GM21825 (cell line): Measurements from ENCODE around the gene SRSF11.
A peak's percentile ranks its signal among the peaks of the same experiment; 100 is the strongest.
"Not testable (repeated sequence)": the region's sequence is repeated elsewhere in the genome, so short reads cannot be mapped to it uniquely, and the experiment has no call there.

ENCODE experiments used
- ATAC-seq: cut with Tn5 transposase; IDR thresholded peaks from one replicate; pipeline ENCODE4 v1.9.1; 2021; ENCODE audit warnings: mild to moderate bottlenecking, moderate library complexity; ENCODE audit not compliant: unreplicated experiment

The SRSF11 gene, protein sequence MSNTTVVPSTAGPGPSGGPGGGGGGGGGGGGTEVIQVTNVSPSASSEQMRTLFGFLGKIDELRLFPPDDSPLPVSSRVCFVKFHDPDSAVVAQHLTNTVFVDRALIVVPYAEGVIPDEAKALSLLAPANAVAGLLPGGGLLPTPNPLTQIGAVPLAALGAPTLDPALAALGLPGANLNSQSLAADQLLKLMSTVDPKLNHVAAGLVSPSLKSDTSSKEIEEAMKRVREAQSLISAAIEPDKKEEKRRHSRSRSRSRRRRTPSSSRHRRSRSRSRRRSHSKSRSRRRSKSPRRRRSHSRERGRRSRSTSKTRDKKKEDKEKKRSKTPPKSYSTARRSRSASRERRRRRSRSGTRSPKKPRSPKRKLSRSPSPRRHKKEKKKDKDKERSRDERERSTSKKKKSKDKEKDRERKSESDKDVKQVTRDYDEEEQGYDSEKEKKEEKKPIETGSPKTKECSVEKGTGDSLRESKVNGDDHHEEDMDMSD

DNA sequence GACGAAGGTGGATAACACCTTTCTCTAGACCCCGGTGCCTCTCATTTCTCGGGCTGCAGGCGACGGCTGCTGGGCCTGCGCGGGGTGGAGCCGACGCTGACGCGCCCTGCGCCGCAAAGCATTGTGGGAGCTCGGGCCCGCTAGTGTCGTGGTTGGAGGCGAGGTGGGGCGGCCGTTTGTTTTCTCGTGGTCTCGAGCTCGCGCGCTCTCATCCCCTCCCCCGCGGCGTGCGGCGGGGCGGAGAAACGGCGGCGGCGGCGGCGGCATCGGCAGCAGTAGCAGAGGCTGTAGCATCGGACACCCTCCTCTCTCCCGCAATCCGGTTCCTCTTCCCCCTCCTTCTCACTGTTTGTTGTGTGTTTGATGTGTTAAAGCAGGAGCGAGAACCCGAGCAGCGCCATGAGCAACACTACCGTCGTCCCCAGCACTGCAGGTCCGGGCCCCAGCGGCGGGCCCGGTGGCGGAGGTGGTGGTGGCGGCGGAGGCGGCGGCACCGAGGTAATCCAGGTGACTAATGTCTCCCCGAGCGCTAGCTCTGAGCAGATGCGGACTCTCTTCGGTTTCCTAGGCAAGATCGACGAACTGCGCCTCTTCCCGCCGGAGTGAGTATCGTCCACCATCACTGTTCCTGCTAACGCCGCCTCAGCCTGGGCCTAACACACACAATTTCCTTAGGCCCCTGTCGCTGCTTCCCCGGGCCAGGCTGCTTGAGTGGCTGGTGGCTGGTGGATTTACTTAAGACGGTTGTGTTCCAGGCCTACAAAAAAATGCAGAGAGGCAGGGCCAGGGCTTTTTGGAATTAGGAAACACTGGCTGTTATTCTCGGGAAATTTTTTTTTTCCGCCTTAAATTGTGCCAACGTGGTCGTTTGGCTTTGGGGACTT, at the start of gene SRSF11:
Gene SRSF11 (plus strand): TSS at position 143 of the 884 bp plus-strand sequence. CDS start 257 bp downstream, at position 400.
- peak; percentile 95 for ATAC-seq

DNA sequence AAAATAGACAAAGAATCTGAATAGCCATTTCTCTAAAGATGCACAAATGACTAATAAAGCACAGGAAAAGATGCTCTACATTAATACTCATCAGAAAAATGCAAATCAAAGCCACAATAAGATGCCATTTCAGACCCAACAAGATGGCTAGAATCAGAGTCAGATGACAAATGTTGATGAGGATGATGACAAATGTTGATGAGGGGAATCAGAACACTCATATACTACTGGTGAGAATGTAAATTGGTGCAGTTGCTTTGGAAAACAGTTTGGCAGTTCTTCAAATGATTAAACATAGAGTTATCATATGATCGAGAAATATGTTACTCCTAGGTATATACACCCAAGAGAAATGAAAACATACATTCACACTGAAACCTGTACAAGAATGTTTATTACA, 49.7 kb upstream of the SRSF11 start:
- ATAC-seq, result no peak

DNA sequence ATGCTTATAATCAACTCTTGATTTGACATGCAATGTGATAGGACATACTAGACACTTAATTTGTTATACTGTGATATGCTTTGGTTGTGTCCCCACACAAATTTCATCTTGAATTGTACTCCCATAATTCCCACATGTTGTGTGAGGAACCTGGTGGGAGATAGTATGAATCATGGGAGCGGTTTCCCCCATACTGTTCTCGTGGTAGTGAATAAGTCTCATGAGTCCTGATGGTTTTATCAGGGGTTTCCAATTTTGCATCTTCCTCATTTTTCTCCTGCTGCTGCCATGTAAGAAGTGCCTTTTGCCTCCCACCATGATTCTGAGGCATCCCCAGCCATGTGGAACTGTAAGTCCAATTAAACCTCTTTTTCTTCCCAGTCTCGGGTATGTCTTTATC, 36.0 kb upstream of the SRSF11 start:
- ATAC-seq, result not testable (repeated sequence)

DNA sequence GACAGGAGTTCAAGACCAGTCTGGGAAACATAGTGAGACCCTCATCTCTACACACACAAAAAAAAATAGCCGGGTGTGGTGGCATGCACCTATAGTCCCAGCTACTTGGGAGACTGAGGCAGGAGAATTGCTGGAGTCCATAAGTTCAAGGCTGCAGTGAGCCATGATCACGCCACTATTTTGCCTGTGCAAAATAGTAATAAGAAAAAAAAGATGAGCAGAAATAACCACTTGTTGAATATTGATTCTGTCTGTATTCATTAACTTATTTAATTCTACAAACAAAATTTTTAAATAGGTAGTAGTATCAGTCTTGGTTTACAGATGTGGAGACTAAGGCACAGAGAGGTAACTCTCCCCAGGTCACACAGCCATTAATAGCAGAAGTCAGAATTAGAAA, 32.7 kb upstream of the SRSF11 start:
- no peak for ATAC-seq

DNA sequence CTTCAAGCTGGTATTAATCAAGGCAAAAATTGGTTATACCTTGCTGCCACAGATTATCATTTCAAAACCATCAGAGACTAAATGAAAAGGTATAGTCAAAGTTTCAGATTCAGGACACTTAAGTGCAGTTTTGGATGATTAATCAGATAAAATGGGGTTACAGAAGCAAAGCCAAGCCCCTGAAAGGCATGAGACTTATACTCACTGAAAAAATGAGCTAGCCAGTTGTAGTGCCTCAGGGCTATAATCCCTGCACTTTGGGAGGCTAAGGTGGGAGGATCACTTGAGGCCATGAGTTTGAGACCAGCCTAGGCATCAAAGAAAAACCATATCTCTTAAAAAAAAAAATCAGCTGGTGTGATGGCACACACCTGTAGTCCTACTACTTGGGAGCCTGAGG, 31.0 kb upstream of the SRSF11 start:
- ATAC-seq, result no peak

DNA sequence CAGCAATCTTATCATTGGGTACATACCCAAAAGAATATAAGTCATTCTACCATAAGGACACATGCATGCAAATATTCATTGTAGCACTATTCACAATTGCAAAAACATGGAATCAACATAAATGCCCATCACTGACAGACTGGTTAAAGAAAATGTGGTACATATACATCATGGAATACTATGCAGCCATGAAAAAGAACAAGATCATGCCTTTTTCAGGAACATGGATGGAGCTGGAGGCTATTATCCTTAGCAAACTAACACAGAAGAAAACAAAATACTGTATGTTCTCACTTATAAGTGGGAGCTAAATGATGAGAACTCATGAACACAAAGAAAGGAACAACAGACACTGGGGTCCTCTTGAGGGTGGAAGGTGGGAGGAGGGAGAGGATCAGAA, 28.7 kb upstream of the SRSF11 start:
- ATAC-seq, result not testable (repeated sequence)

DNA sequence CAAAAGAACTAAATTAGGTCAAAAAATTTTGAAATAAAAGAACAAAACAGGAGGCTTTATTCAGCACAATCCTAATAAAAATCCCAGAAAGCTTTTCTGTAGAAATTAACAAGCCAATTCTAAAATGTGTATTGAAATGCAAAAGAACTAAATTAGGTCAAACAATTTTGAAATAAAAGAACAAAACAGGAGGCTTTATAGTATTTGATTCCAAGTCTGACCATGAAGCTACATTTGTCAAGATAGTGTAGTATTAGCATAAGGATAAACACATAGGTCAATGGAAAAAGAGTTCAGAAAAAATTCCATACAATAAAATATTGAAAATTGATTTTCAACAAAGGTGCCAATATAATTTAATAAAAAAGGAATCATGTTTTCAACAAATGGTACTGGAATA, 26.6 kb upstream of the SRSF11 start:
- no peak for ATAC-seq

DNA sequence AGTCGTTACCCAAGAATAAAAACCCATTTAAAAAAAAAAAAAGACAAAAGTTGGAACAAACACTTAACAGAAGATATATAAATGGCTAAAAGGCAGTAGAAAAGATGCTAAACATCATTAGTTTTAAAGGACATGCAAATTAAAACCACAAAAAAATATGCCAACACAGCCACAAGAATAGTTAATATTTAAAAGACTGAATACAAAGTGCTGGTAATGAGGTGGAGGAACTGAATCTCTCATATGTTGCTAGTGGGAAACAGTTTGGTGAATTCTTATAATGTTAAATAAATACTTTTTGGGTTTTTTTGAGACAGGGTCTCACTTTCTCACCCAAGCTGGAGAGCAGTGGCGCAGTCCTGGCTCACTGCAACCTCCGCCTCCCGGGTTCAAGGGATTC, 25.8 kb upstream of the SRSF11 start:
- peak; percentile 90 for ATAC-seq

DNA sequence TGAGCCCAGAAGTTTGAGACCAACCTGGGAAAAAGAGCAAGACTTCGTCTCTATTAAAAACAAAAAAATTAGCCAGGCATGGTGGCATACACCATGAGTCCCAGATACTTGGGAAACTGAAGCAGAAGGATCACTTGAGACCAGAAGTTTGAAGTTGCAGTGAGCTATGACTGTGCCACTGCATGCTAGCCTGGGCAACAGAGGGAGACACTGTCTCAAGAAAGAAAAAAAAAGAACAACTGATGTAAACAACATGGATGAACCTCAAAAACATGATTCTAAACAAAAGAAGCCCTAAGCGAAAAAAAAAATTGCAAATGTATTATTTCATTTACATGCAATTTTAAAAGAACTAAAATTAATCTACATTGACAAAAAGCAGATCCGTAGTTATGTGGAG, 24.8 kb upstream of the SRSF11 start:
- no peak for ATAC-seq

DNA sequence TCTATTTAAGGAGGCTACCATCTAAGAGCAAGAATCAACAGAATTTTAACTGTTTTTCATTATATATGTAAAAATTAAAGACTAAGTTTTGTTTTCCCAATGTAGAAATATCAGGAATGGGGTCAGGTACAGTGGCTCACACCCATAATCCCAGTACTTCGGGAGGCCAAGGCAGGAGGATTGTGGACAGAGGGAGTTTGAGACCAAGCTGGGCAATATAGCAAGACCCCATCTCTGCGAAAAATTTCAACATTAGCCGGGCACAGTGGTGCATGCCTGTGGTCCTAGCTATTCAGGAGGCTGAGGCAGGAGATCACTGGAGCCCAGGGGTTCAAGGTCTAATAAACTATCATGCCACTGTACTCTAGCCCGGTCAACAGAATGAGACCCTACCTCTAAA, 21.1 kb upstream of the SRSF11 start:
- no peak for ATAC-seq

DNA sequence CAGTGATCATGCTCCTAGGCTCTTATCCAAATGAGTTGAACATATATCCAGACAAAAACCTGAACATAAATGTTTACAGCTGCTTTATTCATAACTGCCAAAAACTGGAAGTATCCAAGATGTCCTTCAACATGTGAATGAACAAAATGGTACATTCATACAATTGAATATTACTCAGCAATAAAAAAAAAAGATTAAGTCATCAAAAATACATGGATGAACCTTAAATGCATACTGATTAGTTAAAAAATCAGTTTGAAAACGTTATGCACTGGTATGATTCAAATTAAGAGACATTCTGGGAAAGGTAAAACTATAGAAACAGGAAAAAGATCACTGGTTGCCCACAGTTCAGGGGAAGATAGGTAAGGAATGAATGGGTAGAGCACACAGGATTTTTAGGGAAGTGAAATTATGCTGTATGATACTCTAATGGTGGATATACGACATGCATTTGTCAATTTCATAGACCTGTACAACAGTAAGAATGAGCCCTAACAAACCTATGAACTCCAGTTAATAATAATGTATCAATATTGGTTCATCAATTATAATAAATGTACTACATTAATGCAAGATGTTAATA, 18.9 kb upstream of the SRSF11 start:
- no peak for ATAC-seq

DNA sequence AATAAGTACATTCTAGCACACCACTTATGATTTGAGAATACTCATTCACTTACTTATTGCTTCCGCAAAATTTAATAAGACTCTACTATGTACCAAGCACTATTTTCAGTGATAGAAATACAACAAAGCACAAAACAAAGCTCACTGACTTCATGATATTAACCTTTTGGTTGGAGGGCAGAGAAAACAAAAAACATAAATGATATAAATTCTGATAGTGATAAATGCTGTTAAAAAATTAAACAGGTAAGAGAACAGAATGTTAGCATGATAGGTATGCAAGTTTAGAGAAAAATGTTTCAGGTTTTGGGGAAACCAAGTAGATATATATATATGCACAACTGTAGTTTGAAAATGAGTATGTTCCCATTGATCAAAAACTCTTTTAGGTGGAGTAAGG, 17.0 kb upstream of the SRSF11 start:
- ATAC-seq, result no peak

DNA sequence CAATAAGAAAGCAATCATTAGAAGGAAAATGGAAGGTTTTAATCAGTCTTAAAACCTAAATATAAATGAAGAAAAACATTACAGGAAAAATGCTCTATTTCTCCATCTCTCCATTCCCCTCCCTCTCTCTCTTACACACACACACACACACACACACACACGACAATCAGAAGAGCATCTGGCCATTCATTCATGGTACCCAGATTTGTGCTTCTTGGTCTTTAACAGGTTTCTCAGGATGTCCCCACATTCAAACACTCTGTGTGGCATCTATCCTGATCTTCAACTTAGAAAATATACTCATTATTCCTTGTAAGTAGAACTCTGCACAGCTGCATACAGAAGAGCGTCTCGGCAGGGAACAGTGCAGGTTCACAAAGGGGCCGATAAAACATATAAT, 16.6 kb upstream of the SRSF11 start:
- no peak for ATAC-seq

DNA sequence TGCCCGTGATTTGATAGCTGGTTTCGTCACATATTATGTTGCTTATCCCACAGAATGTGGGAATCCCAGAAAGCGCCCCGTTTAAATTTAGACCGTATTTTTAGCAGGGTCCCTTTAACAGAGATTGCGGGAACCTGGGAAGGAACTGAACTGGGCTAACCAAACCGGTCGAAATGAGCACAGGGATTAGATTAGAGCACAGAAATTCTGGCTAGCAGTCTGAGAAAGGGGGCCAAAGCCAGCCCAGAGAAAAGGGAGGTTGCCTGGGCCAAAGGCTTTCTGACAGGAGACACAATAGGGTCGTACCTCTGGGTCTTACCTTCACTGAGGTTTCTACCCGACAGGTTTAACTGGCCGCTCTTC, 16.1 kb upstream of the SRSF11 start:
- ATAC-seq, result peak; percentile 29

DNA sequence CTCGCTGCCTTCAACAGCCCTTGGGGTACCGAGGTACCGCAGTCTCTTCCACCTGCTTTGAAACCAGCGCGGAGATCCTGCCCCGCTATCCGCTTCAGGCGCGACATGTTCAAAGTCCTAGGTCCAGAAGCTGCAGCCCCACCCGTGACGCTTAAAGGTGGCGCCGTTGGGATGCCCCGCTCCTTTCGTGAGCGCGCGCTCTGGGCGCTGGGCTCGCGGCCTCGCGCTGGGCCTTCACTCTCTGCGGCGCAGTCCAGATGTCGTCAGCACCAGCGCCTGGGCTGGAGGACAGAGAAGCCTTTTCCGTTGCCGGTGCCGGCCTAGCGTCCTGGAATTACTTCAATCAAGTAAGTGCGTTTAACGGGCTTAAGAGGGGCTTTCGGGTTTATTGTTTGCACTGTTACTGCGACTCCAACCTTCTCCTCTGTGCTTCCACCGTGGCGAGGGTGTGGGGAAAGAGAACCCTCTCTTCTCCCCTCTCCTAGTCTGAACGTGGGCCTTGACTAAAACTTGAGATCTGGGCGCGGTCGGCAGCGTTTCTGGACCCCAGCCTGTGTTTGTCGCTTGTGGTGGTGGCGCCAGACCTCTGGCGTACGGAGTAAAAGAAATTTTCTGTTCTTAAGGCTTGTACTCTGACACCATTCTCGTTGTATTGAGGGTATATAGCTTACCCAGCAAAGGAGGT, 15.6 kb upstream of the SRSF11 start, which contains the start of gene LRRC40:
Gene LRRC40 (minus strand): TSS at position 146 of the 685 bp plus-strand sequence. CDS start 39 bp downstream, at position 107.
- peak; percentile 89 for ATAC-seq

DNA sequence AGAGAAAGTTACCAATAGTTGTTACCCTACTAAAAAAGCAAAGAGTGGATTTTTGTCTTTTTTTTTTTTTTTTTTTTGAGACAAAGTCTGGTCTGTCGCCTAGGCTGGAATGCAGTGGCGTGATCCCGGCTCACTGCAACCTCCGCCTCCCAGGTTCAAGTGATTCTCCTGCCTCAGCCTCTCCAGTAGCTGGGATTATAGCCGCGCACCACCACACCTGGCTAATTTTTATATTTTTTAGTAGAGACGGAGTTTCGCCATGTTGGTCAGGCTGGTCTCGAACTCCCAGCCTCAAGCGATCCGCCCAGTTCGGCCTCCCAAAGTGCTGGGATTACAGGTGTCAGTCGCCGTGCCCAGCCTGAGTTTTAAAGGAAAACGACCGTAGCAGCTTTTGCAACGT, 14.3 kb upstream of the SRSF11 start:
- ATAC-seq, result not testable (repeated sequence)

DNA sequence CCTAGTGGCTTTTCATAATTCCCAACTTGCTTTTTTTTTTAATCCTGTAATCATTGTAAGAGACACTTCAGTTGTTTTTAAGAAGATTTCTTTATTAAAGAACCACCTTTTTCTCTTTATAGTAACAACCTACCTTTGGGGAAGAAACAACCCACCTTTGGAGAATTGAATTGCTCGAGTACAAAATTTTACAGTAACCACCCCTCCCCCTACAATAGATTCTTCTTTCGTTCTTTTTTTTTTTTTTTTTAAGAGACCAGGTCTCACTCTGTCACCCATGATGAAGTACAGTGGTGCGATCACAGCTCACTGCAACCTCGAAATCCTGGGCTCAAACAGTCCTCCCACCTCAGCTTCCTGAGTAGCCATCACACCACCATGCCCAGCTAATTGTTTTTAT, 13.7 kb upstream of the SRSF11 start:
- no peak for ATAC-seq

DNA sequence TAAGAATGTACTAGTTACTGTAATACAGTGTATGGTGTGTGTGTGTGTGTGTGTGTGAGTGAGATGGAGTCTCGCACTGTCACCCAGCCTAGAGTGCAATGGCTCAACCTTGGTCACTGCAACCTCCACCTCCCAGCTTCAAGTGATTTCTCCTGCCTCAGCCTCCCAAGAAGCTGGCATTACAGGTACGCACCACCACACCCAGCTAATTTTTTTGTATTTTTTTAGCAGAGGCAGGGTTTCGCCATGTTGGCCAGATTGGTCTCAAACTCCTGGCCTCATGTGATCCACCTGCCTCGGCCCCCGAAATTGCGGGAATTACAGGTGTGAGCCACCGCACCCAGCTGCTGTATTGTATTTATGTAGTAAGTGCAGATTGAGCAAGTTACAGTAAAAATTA, 12.9 kb upstream of the SRSF11 start:
- no peak for ATAC-seq

DNA sequence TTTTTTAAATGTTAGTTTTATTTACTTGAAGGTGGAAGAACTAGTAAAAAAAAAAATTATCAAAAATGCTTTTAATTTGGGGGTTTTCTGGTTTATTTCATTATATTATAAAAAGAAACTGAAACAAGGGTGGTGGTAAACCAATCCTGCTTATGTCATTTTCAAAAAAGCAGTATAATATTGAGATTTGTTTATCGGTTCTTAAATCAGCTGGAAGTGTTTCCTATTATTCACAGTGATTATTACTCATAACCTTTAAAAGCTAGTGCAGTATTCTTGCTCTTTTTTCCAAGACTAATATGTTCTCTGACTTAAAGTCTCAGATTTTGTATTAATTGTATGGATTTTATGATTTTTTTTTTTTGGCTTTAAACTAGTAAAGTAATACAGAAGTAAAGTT, 10.4 kb upstream of the SRSF11 start:
- no peak for ATAC-seq

DNA sequence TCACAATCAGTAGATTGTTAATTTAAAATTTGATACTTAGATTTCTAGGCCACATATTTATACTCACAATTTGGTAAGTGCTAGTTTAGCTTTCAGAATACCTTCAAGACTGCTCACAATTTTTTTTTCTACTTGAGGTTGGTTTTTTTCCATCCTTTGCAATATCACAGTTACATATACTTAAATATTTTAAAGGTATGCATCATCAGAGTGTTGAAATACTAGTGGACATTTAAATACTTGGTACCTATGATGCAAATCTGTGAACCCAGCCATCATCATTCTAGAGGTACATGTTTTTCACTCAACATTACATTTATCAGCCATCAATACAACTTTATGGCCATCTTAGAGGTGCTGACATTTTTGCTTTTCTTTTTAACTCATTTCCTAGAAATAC, 9.6 kb upstream of the SRSF11 start:
- ATAC-seq, result no peak

DNA sequence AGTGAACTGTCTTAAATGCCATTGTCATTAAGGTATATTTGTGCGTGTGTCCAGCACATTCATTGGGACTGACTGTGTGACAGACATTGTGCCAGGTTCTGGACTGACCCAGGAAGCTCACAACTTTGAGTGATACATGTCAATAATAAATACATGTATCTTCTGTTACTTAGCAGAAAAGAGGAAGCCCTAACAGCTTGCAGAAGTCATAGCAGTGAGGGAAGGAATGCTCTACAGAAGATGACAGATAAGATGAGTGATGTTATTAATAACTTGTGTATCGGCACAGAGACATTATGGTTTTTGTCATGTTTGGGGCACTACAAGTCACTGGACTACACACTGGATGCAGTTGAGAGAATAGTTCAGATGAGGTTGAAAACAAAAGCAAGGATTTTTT, 1.2 kb upstream of the SRSF11 start:
- ATAC-seq, result no peak
